CD14-positive monocyte (primary cell): Measurements from ENCODE around the gene GPC6. TPM values are rescaled to one million over a fixed set of nuclear protein-coding genes. Genes with fewer than 3 reads are reported as not detected.

Experiments used
- DNase-seq, 3 donors: peaks; one replicate each; pipeline ENCODE4 v3.0.0-alpha.2; 2011 to 2022
- H2AFZ ChIP-seq: 2 replicates; pipeline ENCODE4 v1.6.0; 2012; ENCODE audit warnings: mild to moderate bottlenecking, low read depth, low read length, inconsistent platforms; ENCODE audit not compliant: insufficient read depth, poor library complexity, severe bottlenecking
- H3K27ac ChIP-seq, 2 donors: 1 replicate in 1 of 2; 2 replicates in 1 of 2; pipeline ENCODE4 v1.5.1; 2012 to 2013; ENCODE audit warnings: low read length in 2 of 2, control low read depth in 1 of 2, inconsistent platforms in 1 of 2, low read depth in 1 of 2, mild to moderate bottlenecking in 1 of 2
- H3K27me3 ChIP-seq, 2 donors: one replicate each; pipeline versions ENCODE4 v1.6.0 to v1.6.1; 2011 to 2013; ENCODE audit warnings: low read length in 2 of 2; ENCODE audit not compliant: control insufficient read depth in 2 of 2, insufficient read depth in 2 of 2
- H3K36me3 ChIP-seq, 2 donors: replicated peaks in 1 of 2; 1 replicate in 1 of 2; 2 replicates in 1 of 2; pipeline versions ENCODE4 v1.5.1 to v1.6.1; 2012 to 2013; ENCODE audit warnings: low read length in 2 of 2, control low read depth in 1 of 2, inconsistent platforms in 1 of 2, mild to moderate bottlenecking in 1 of 2; ENCODE audit not compliant: insufficient read depth in 2 of 2, control insufficient read depth in 1 of 2
- H3K4me1 ChIP-seq, 2 donors: 1 replicate in 1 of 2; 2 replicates in 1 of 2; pipeline versions ENCODE4 v1.5.1 to v1.6.1; 2012 to 2013; ENCODE audit warnings: low read length in 2 of 2, control low read depth in 1 of 2, inconsistent platforms in 1 of 2, mild to moderate bottlenecking in 1 of 2, moderate library complexity in 1 of 2; ENCODE audit not compliant: insufficient read depth in 2 of 2, control insufficient read depth in 1 of 2
- H3K4me2 ChIP-seq: replicated peaks from 2 replicates; pipeline ENCODE3; 2012; ENCODE audit warnings: low read length, moderate library complexity, mild to moderate bottlenecking; ENCODE audit not compliant: poor library complexity, severe bottlenecking; ENCODE audit errors: extremely low read depth
- H3K4me3 ChIP-seq, 3 experiments: fragments of 200-600 bp in 1 of 3; sonication (generic) in 1 of 3; replicated peaks in 1 of 3; 1 replicate in 2 of 3; 2 replicates in 1 of 3; pipeline ENCODE4 v1.5.1; 2011 to 2013; ENCODE audit warnings: low read length in 3 of 3, mild to moderate bottlenecking in 3 of 3, control low read depth in 2 of 3, low read depth in 2 of 3, inconsistent platforms in 1 of 3, moderate library complexity in 1 of 3
- H3K79me2 ChIP-seq: 2 replicates; pipeline ENCODE4 v1.6.0; 2012; ENCODE audit warnings: mild to moderate bottlenecking, control low read depth, inconsistent platforms, low read length, moderate library complexity; ENCODE audit not compliant: insufficient read depth
- H3K9ac ChIP-seq: 2 replicates; pipeline ENCODE4 v1.6.0; 2017; ENCODE audit warnings: low read length, mild to moderate bottlenecking; ENCODE audit not compliant: insufficient read depth, poor library complexity, severe bottlenecking
- H3K9me3 ChIP-seq, 2 donors: replicated peaks in 1 of 2; 1 replicate in 1 of 2; 2 replicates in 1 of 2; pipeline versions ENCODE4 v1.5.1 to v1.6.1; 2012 to 2013; ENCODE audit warnings: low read length in 2 of 2, control low read depth in 1 of 2; ENCODE audit not compliant: control insufficient read depth in 1 of 2, insufficient read depth in 1 of 2
- H4K20me1 ChIP-seq: 2 replicates; pipeline ENCODE4 v1.6.0; 2012; ENCODE audit warnings: mild to moderate bottlenecking, low read length, control low read depth, moderate library complexity; ENCODE audit not compliant: insufficient read depth
- H3K27ac Mint-ChIP-seq, 7 donors: one replicate each; pipeline ENCODE4 v1.8.0; 2020; ENCODE audit warnings: mild to moderate bottlenecking in 7 of 7, mixed read lengths in 7 of 7, moderate library complexity in 6 of 7, inconsistent platforms in 2 of 7
- H3K27me3 Mint-ChIP-seq, 3 donors: one replicate each; pipeline ENCODE4 v1.8.0; 2021 to 2022; ENCODE audit warnings: low read depth in 3 of 3, mild to moderate bottlenecking in 3 of 3, mixed read lengths in 3 of 3, moderate library complexity in 3 of 3, inconsistent platforms in 1 of 3
- H3K36me3 Mint-ChIP-seq, 2 donors: one replicate each; pipeline ENCODE4 v1.8.0; 2020; ENCODE audit warnings: mixed read lengths in 2 of 2, inconsistent platforms in 1 of 2, mild to moderate bottlenecking in 1 of 2
- H3K4me1 Mint-ChIP-seq: one replicate; pipeline ENCODE4 v1.8.0; 2020; ENCODE audit warnings: mild to moderate bottlenecking, mixed read lengths
- H3K4me3 Mint-ChIP-seq, 2 donors: one replicate each; pipeline ENCODE4 v1.8.0; 2020; ENCODE audit warnings: mild to moderate bottlenecking in 2 of 2, mixed read lengths in 2 of 2, moderate library complexity in 1 of 2
- H3K9me3 Mint-ChIP-seq, 7 donors: one replicate each; pipeline ENCODE4 v1.8.0; 2020 to 2022; ENCODE audit warnings: mixed read lengths in 7 of 7, mild to moderate bottlenecking in 6 of 7, moderate library complexity in 6 of 7, inconsistent platforms in 2 of 7
- CTCF ChIP-seq: fragments of 200-600 bp; IDR thresholded peaks from one replicate; pipeline ENCODE4 v1.8.0; 2022; ENCODE audit warnings: antibody characterized with exemption, mild to moderate bottlenecking
- WGBS: methylation state at CpG from one replicate; pipeline ENCODE4 v1.1.5; 2013; ENCODE audit warnings: missing lambda C conversion rate; ENCODE audit not compliant: insufficient coverage; 5-methylcytosine and 5-hydroxymethylcytosine counted together
- intact Hi-C, 2 donors: fragments of 100-400 bp; cut with micrococcal nuclease; formaldehyde crosslinking; loops; one replicate each; pipeline versions ENCODE4 v1.15.0 to v1.15.1; 2023
- polyA plus RNA-seq, 3 donors: library from polyadenylated mRNA; depleted of rRNA in 1 of 3; unstranded in 2 of 3; stranded (reverse) in 1 of 3; fragments of 300-500 nt in 2 of 3; fragments of >200 nt in 1 of 3; fragmentation: Illumina TruSeq in 2 of 3; gene quantifications; 1 replicate in 2 of 3; 2 replicates in 1 of 3; pipeline ENCODE4 v1.2.3, GENCODE V29; 2012 to 2021

GPC6 gene
- polyA plus RNA-seq, 3 donors = not detected

- no peaks in the 10 kb centered on the region for H4K20me1 ChIP-seq
- H3K27ac ChIP-seq = no peak overlapping the region
- no peak overlapping the region for H3K4me3 ChIP-seq
- no peaks in the 10 kb centered on the region for H3K4me1 ChIP-seq
- H2AFZ ChIP-seq = no peak overlapping the region
- H3K9ac ChIP-seq = no peak overlapping the region
- TF ChIP-seq CTCF = no peak
- Mint-ChIP-seq H3K36me3 (no peaks in the 10 kb centered on the region), H3K4me3 (no peak overlapping the region), H3K27ac (no peak overlapping the region), H3K9me3 (peaks cover 0 to 4% (median 0%) of the 10 kb centered on the region in 7 donors), H3K4me1 (no peaks in the 10 kb centered on the region), H3K27me3 (peaks cover 2 to 3% (median 2%) of the 10 kb centered on the region in 3 donors)
- H3K9me3 ChIP-seq = no peaks in the 10 kb centered on the region
- intact Hi-C loops = no loop called here
- H3K36me3 ChIP-seq = no peaks in the 10 kb centered on the region
- H3K4me2 ChIP-seq = no peak overlapping the region
- no peak for DNase-seq
- peaks cover 0 to 5% of the 10 kb centered on the region in 2 donors for H3K27me3 ChIP-seq
- no peaks in the 10 kb centered on the region for H3K79me2 ChIP-seq
These were observed 1227.7 kb downstream of the GPC6 start for GRCh38 chr13:94454334-94454733.

- no peaks in the 10 kb centered on the region for H3K36me3 Mint-ChIP-seq
- Histone ChIP-seq H3K79me2 (no peaks in the 10 kb centered on the region), H3K27ac (no peak overlapping the region), H3K9ac (no peak overlapping the region), H3K4me1 (no peaks in the 10 kb centered on the region), H2AFZ (no peak overlapping the region), H3K27me3 (peaks cover 0 to 5% of the 10 kb centered on the region in 2 donors), H3K9me3 (no peaks in the 10 kb centered on the region), H3K36me3 (no peaks in the 10 kb centered on the region), H4K20me1 (no peaks in the 10 kb centered on the region), H3K4me3 (no peak overlapping the region), H3K4me2 (no peak overlapping the region)
- H3K27me3 Mint-ChIP-seq = peaks cover 2 to 3% (median 2%) of the 10 kb centered on the region in 3 donors
- peak overlapping the region in 1 of 7 donors; percentile 10 for H3K27ac Mint-ChIP-seq
- DNase-seq = peak in 1 of 3 donors; percentile 19
- no peaks in the 10 kb centered on the region for H3K4me1 Mint-ChIP-seq
- no peak overlapping the region for H3K4me3 Mint-ChIP-seq
- WGBS = no CpG with 5 or more reads among the region's 2 CpGs
- TF ChIP-seq CTCF = no peak
- intact Hi-C loops = no loop called here
- H3K9me3 Mint-ChIP-seq = peaks cover 0 to 4% (median 0%) of the 10 kb centered on the region in 7 donors
These were observed 1228.3 kb downstream of the GPC6 start for GRCh38 chr13:94454906-94455305.
